NCI-H2227 treated with DMSO at 0.1 percent for 48 hours (cell line): Measurements from ENCODE around the gene TFF3.
"Not testable (repeated sequence)": the region's sequence is repeated elsewhere in the genome, so short reads cannot be mapped to it uniquely, and the experiment has no call there.

ENCODE experiments used
- DNase-seq: peaks from one replicate; lab custom pipeline; 2025; lab: John Stamatoyannopoulos, UW

Gene TFF3

GRCh38 chr21:42304556-42305454 is 10.4 kb downstream of the TFF3 start:
- no peak for DNase-seq

- DNase-seq, result no peak
Observed at GRCh38 chr21:42303443-42303842, 11.8 kb downstream of the TFF3 start.

- no peak for DNase-seq
Observed at GRCh38 chr21:42302794-42303193, 12.4 kb downstream of the TFF3 start.

DNA sequence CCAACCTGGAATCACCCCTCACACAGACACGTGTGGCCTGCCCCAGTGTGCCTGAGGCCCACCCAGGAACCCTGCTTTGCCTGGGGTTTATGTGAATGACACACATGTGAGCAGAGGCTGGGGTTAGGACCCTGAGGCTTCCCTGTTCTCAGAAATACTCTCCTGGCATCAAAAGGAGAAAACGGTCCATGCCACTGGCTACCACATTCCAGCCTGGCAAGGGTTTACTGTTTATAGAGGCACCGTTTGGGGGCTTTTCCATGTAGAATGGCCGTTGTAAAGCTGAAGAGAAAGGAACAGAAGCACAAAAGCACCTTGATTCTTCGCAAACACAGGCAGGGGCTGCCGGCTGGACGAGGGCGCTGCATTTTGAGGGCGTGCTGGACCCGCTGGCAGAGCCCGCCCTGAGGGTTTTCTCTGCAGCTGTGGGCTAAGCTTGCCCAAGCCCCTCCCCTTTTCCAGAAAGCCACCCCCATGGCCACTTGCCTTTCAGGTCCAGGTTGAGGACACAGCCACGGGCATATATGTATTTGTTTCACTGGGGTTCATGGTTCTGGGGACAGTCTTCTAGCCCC is 13.0 kb downstream of the TFF3 start:
- no peak for DNase-seq

DNA sequence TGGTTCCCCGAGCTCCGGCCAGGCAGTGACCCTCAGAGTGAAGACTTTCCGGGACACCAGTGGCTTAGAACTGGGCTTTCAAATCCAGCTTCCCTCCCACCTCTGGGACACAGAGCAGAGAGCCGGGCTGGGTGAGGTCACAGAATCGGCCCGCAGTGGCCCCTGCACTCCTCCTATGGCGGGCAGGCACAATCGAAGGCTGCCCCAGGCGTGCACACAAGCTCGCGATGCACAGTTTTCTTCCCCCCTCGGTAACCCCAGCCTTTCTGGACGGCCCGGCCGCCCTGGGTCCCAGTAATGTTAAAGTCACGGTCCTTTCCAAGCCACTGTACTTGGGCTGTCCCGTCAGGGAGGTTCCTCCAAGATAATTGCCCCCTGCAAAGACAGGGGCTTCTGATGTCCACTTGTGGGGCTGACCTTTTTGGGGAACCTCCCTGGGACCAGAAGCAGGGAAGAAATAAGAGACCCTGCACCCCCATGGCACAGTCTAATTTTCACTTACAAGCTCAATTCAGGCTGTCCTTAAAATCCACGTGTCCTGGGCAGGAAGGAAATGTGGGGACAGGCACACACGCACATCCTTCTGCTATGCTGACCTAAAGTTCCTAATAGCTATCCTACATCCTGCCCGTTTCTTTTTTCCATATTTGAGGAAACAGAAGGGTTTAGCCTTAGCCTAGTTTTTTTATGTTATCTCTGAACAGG is 13.7 kb downstream of the TFF3 start:
- DNase-seq, result no peak

GRCh38 chr21:42300956-42301355 is 14.3 kb downstream of the TFF3 start:
- DNase-seq, result no peak

DNA sequence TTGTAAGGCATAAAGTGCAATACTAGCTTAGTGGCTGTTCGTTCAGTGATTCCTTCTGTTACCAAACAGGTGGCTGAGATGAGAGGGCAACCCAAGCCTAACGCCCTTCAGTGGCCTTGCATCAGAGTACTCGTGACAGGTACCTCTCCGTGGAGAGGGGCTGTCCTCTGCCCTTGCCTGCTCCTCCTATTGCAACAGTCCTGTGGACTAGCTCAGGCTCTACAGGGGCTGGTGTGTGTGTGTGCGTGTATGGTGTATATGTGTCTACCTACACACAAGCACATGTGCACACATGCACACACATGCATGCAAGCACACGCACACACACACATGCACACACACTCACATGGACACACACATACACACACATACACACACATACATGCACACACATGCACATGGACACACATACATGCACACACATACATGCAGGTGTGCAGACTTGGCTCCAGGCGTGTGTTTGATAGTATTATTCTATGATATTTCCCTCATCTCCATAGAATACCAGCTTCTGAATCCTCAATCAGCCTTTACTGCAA is 15.1 kb downstream of the TFF3 start:
- no peak for DNase-seq

DNA sequence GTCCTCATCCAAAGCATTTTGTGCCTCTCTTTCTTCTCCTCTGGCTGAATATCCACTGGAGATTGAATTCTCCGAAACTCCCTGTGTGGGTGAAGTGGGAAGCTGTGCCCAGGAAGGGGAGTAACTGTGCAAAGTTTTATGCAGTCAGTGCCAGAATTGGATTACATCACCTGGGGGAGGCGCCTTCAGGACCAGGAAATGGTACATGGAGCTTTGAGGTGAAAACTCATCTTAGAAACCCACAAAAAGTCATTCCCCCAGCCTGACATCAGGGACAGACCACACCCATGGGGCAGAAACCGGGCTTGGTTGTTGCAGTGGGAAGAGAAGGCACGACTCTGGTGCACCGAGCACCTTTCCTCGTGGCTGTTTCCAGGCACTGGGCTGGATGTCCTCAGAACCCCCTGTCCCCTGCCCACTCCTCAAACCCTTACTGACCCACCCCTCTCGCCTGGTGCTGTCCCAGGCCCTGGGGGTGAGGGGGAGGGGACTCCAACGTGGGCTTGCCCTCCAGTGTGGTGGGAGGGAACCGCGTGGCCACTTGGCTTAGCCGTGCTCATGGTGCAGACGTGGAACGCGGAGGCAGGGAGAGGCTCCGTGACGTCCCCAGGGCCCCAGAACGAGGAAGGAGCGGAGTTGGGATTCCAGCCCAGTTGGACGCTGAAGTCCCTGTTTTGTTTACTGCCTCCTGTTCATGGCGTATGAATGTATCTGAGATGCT is 15.7 kb downstream of the TFF3 start:
- no peak for DNase-seq

- no peak for DNase-seq
Observed at GRCh38 chr21:42298657-42299056, 16.6 kb downstream of the TFF3 start.

GRCh38 chr21:42298237-42298636 is 17.0 kb downstream of the TFF3 start:
- no peak for DNase-seq

DNA sequence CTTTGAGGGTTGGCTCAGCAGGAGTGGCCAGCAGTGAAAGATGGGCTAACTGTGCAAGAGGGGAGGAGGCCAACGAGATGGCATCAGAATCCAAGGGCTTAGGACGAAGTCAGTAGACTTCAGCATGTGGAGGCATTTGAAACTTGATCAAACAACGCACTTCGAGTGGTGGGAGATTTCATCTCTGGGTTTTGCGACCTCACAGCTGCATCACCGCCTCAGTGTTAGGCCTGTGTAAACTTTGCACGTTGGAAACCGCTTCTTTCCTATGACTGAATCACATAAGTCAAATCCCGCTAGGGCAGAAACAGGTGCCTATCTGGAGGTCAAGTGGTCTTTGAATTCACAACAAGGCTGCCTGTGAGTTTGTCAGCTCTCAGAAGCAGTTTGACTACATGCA is 17.8 kb downstream of the TFF3 start:
- no peak for DNase-seq

- no peak for DNase-seq
Observed at GRCh38 chr21:42296501-42296900, 18.7 kb downstream of the TFF3 start.

GRCh38 chr21:42295845-42296244 is 19.4 kb downstream of the TFF3 start:
- no peak for DNase-seq

DNA sequence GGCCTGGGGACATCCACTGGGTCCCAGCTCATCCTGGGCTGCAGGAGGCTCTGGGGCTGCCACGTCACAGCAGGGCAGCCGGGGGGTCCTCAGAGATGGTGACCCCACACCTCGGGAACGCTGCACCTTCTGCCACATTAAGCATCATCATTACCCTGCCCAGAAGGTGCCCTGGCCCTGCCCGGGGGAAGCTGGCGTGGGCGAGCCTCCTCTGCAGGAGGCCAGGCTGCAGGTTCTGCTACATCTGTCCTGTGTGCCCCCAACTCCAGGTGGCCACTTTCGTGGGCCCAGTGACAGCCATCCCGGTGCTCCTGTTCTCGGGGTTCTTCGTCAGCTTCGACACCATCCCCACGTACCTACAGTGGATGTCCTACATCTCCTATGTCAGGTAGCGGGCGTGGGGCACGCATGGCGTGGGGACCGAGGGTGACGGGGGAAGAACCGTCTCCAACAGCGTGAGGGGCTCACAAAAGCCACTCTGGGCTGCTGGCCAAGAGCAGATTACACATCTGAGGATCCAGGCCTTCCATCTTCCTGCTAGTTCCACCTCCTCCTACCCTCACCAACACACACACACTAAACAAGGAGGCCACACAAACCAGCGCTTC is 20.8 kb downstream of the TFF3 start:
- DNase-seq, result no peak

DNA sequence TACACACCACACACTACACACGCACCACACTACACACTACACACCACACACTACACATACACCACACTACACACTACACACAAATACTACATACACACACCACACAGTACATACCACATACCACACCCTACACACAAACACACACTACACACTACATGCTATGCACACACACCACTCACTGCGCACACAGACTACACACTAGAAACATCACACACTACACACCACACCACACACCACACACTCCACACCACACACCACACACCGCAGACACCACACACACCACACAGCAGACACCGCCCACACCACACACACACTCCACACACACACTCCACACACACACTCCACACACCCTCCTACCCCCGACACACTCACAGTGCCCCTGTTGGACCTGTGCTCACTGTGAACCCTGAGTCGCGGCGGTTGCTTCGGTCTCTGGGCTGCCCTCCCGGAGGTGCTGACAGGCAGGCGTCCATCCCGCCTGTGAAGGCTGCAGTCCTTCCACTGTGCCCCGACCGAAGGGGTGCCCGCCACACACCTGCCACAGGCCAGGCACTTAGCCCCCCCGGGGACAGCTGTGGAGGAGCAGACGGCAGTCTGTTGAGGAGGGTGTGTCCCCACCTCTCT is 21.4 kb downstream of the TFF3 start:
- DNase-seq, result no peak

DNA sequence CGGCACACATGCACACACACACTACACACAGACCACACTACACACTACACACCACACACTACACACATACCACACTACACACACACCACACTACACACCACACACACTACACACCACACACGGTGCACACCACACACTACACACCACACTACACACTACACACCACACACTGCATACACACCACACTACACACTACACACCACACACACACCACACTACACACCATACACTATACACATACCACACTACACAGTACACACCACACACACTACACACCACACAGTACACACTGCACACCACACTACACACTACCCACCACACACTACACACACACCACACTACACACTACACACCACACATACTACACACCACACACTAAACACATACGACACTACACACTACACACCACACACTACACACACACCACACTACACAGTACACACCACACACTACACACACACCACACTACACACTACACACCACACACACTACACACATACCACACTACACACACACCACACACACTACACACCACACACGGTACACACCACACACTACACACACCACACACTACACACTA is 22.6 kb downstream of the TFF3 start:
- not testable (repeated sequence) for DNase-seq

DNA sequence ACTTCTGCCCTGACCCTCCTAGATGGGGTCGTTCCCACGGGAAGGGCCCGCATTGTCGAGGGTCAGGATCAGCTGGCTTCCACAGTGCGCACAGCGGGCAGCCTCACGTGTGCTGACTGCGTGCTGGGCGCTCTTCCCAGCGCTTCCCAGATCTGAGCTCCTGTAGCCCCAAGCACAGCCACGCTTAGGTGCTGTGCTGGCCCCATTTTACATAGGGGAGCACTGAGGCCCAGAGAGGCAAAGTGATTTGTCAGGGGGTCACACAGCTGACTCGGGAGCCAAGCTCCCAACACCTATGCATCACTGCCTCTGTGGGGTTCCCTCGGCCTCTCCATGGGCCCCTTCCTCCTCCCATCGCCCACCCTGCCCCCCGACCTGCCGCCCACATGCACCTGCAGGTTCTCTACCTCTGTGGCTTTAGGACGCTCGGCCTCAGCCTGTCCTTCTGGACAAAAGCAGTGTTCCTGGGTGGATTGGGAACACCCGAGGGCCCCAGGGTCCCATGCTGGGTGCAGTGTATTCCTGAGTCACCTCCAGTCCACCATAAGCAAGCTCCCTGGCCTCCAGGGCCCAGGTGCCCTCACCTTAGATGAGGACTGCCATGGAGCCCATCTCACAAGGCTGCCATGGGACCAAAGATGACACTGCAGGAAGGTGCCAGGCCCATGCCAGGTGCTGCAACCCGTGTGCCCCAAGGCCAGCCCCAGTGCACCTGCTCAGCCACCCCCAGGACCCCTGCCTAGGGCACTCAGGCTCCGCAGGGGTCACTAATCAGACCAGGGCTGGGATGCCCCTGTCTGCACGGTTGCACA is 23.3 kb downstream of the TFF3 start:
- DNase-seq, result no peak

DNA sequence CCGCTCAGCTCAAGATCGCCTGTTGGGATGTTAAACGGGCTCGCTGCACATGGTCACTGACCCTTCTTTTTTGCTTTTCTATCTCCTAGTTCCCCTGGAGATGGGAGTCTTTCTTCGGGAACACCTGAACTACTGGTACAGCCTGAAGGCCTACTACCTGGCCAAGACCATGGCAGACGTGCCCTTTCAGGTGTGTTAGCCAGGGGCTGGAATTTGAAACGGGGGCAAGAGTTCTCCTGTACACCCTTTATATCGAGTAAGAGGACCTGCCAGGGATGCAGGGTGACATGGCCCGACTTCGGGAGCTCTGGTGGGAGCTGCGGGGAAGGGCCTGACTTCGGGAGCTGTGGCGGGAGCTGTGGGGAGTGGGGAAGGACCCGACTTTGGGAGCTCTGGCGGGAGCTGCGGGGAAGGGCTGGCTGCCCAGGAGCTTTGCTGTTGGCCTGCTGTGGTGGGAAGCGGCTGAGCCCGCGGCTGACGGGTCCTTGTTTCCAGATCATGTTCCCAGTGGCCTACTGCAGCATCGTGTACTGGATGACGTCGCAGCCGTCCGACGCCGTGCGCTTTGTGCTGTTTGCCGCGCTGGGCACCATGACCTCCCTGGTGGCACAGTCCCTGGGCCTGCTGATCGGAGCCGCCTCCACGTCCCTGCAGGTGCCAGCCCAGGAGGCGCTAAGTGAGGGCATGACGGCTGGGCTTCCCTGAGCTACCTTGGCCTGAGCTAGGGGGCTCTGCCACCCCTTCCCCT is 24.0 kb downstream of the TFF3 start:
- no peak for DNase-seq

- DNase-seq, result no peak
Observed at GRCh38 chr21:42290505-42290904, 24.7 kb downstream of the TFF3 start.
